Liver (tissue), 9 donors: ENCODE measurements around the gene GCC2. TPM values are rescaled to one million over a fixed set of nuclear protein-coding genes. Genes with fewer than 3 reads are reported as not detected.

ENCODE experiments used
- DNase-seq: peaks from one replicate; pipeline ENCODE4 v3.0.0-alpha.2; 2017; ENCODE audit warnings: low spot score
- H3K27ac ChIP-seq, 2 donors: one replicate each; pipeline ENCODE4 v1.7.0; 2013; ENCODE audit warnings: inconsistent platforms in 2 of 2, low read length in 2 of 2, control low read depth in 1 of 2, low read depth in 1 of 2, mild to moderate bottlenecking in 1 of 2
- H3K27me3 ChIP-seq, 4 donors: one replicate each; pipeline versions ENCODE4 v1.6.1 to v1.7.0; 2013; ENCODE audit warnings: low read length in 3 of 4, inconsistent platforms in 1 of 4, mild to moderate bottlenecking in 1 of 4, moderate library complexity in 1 of 4; ENCODE audit not compliant: control insufficient read depth in 4 of 4, insufficient read depth in 4 of 4
- H3K36me3 ChIP-seq, 4 donors: one replicate each; pipeline versions ENCODE4 v1.6.1 to v1.7.0; 2013; ENCODE audit warnings: low read length in 3 of 4, mild to moderate bottlenecking in 3 of 4, low read depth in 1 of 4, moderate library complexity in 1 of 4; ENCODE audit not compliant: control insufficient read depth in 4 of 4, insufficient read depth in 3 of 4
- H3K4me1 ChIP-seq, 4 donors: one replicate each; pipeline versions ENCODE4 v1.6.1 to v1.7.0; 2013; ENCODE audit warnings: low read length in 3 of 4, mild to moderate bottlenecking in 3 of 4, moderate library complexity in 1 of 4; ENCODE audit not compliant: control insufficient read depth in 4 of 4, insufficient read depth in 4 of 4
- H3K4me3 ChIP-seq, 3 donors: one replicate each; pipeline versions ENCODE4 v1.6.1 to v1.7.0; 2013; ENCODE audit warnings: low read length in 3 of 3, control low read depth in 1 of 3, low read depth in 1 of 3, mild to moderate bottlenecking in 1 of 3
- H3K9ac ChIP-seq, 2 donors: one replicate each; pipeline ENCODE4 v1.7.0; 2013; ENCODE audit warnings: low read length in 2 of 2, mild to moderate bottlenecking in 2 of 2, moderate library complexity in 2 of 2, control low read depth in 1 of 2, low read depth in 1 of 2
- H3K9me3 ChIP-seq, 4 donors: one replicate each; pipeline versions ENCODE4 v1.6.1 to v1.7.0; 2013; ENCODE audit warnings: low read length in 3 of 4; ENCODE audit not compliant: control insufficient read depth in 4 of 4
- CTCF ChIP-seq: fragments of 150-350 bp; IDR thresholded peaks from 2 replicates; pipeline ENCODE4 v1.5.1; 2017; ENCODE audit warnings: improper control_type of control experiment, low read depth, low read length; ENCODE audit not compliant: missing input control
- FOXA1 ChIP-seq: IDR thresholded peaks from 2 replicates; pipeline ENCODE4 v1.6.1; 2016; ENCODE audit warnings: antibody characterized with exemption
- GABPA ChIP-seq, 2 donors: IDR thresholded peaks in 1 of 2; conservative IDR thresholded peaks in 1 of 2; 2 replicates each; pipeline ENCODE4 v1.6.1; 2016; ENCODE audit warnings: antibody characterized with exemption in 2 of 2, mild to moderate bottlenecking in 1 of 2, moderate library complexity in 1 of 2
- HNF4A ChIP-seq, 2 donors: conservative IDR thresholded peaks; 2 replicates each; pipeline ENCODE4 v1.6.1; 2016; ENCODE audit warnings: antibody characterized with exemption in 2 of 2, mild to moderate bottlenecking in 2 of 2
- HNF4G ChIP-seq: IDR thresholded peaks from 2 replicates; pipeline ENCODE4 v1.6.1; 2016; ENCODE audit warnings: antibody characterized with exemption
- NR2F2 ChIP-seq: IDR thresholded peaks from 2 replicates; pipeline ENCODE4 v1.6.1; 2016; ENCODE audit warnings: antibody characterized with exemption
- REST ChIP-seq: IDR thresholded peaks from 2 replicates; pipeline ENCODE4 v1.6.1; 2016; ENCODE audit warnings: antibody characterized with exemption, mild to moderate bottlenecking
- RXRA ChIP-seq, 2 donors: IDR thresholded peaks; 2 replicates each; pipeline ENCODE4 v1.6.1; 2017 to 2018; ENCODE audit warnings: antibody characterized with exemption in 2 of 2, mild to moderate bottlenecking in 1 of 2
- SP1 ChIP-seq: IDR thresholded peaks from 2 replicates; pipeline ENCODE4 v1.6.1; 2018; ENCODE audit warnings: antibody characterized with exemption, mild to moderate bottlenecking
- TAF1 ChIP-seq: conservative IDR thresholded peaks from 2 replicates; pipeline ENCODE4 v1.6.1; 2016; ENCODE audit warnings: antibody characterized with exemption, mild to moderate bottlenecking
- YY1 ChIP-seq: IDR thresholded peaks from 2 replicates; pipeline ENCODE4 v1.6.1; 2016; ENCODE audit warnings: antibody characterized with exemption, mild to moderate bottlenecking
- WGBS: extraction: QIAGEN DNeasy Blood & Tissue Kit; methylation state at CpG from one replicate; pipeline ENCODE4 v1.1.7; 2013; 5-methylcytosine and 5-hydroxymethylcytosine counted together
- polyA plus RNA-seq, 2 donors: library from polyadenylated mRNA; stranded (reverse) in 1 of 2; unstranded in 1 of 2; fragments of 200-250 nt in 1 of 2; fragments of >200 nt in 1 of 2; fragmentation: Nextera tagmentation in 1 of 2; extraction: Ambion mirVana in 1 of 2; gene quantifications; one replicate each; pipeline versions ENCODE4 v1.2.1 to v1.2.3, GENCODE V29; 2013 to 2015
- total RNA-seq, 2 donors: library from RNA; depleted of rRNA; stranded (reverse); fragments of >200 nt; gene quantifications; one replicate each; pipeline ENCODE4 v1.2.3, GENCODE V29; 2014
- TF ChIP-seq, protein P1 (sequence below): IDR thresholded peaks from 2 replicates; pipeline ENCODE4 v1.6.1; 2016; ENCODE audit warnings: antibody characterized with exemption
- donor health status: healthy.
- donor health status: healthy.
- donor health status: healthy.
- donor health status: healthy.
- donor health status: healthy.

Gene GCC2
- total and polyA plus RNA-seq, 4 donors, result 4.8 to 26.1 (median 19.9) TPM

DNA sequence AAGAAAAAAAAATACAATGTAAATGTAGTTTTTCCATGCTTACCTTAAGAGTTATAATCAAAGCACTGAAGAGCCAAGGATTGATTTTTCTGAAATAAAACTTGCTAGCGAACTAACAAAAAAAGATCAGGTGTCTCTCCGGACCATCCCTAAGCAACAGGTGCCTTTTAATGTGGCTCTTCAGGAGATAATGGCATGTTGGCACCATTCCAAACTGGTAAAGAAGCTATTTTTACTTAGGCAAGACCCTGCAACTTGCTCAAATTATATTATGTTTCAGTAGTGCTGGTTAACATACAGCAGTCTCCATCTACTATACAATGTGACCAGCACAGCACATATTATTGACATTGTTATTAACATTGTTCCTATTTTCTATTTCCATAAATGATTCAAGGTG, 2.3 kb upstream of the GCC2 start (continued):
- TF ChIP-seq REST (no peak), YY1 (no peak), HNF4G (no peak), FOXA1 (no peak), SP1 (no peak), HNF4A (conservative IDR thresholded peaks at IDR 0.05) (no peak), NR2F2 (no peak)
- TF ChIP-seq, protein P1, sequence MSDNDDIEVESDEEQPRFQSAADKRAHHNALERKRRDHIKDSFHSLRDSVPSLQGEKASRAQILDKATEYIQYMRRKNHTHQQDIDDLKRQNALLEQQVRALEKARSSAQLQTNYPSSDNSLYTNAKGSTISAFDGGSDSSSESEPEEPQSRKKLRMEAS, result no peak

DNA sequence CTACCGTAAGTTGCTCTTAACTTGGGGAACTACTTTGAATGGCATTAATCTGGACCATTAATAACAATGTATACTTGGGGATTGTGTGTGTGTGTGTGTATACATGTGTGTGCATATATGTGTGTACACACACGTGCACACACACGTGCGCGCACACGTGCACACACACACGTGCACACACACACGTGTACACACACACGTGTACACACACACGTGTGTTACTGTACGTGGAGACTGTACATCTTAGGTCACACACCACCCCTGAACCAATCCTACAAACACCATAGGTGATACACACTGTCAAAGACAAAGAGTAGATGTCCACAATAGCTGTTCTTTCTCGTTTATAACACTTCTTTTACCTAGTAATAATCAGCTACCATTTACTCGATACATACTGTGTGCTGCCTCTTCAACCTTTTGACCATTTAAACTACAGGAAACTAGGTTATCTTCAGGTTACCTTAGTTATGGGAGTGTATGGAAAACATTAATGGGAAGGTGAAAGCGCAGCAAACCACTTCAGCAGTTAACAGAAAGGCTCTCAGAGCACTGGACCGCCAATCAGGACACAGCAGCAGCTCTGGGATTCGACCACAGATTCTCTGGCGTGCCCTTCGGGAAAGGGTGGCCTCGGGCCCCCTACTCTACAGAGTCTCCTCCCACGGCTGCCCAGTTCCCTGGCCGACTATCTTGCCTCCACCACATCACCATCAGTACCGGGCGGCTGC, 894 bp upstream of the GCC2 start:
- Histone ChIP-seq H3K9ac (peak overlapping the region; percentile 51 to 56), H3K27me3 (no peaks in the 10 kb centered on the region), H3K36me3 (peaks cover 0 to 4% (median 3%) of the 10 kb centered on the region in 4 donors), H3K4me3 (peak overlapping the region; percentile 77 to 90 (median 86)), H3K4me1 (peaks cover 2 to 15% (median 13%) of the 10 kb centered on the region in 4 donors), H3K27ac (peak overlapping the region; percentile 86 to 88), H3K9me3 (no peaks in the 10 kb centered on the region)
- WGBS, result 40% methylated on average over 23 of the region's 23 CpGs
- TF ChIP-seq FOXA1, result no peak
- no peak for DNase-seq

GRCh38 chr2:108449410-108450130, 564 bp downstream of the GCC2 start:
- no peaks in the 10 kb centered on the region for H3K27me3 ChIP-seq
- WGBS, result under 1% methylated on average over 20 of the region's 20 CpGs

GRCh38 chr2:108450863-108451262, 1.9 kb downstream of the GCC2 start:
- DNase-seq, result no peak
- H3K9me3 ChIP-seq, result no peaks in the 10 kb centered on the region
- no peaks in the 10 kb centered on the region for H3K27me3 ChIP-seq
- peaks cover 0 to 23% (median 20%) of the 10 kb centered on the region in 4 donors for H3K36me3 ChIP-seq
- no peak overlapping the region for H3K4me3 ChIP-seq
- no peak overlapping the region for H3K9ac ChIP-seq
- peaks cover 2 to 15% (median 13%) of the 10 kb centered on the region in 4 donors for H3K4me1 ChIP-seq
- no peak overlapping the region for H3K27ac ChIP-seq
- WGBS, result 93% methylated on average over 3 of the region's 3 CpGs
- TF ChIP-seq REST (no peak), CTCF (no peak), TAF1 (no peak), HNF4G (no peak), RXRA (IDR thresholded peaks at IDR 0.05) (no peak), HNF4A (conservative IDR thresholded peaks at IDR 0.05) (no peak), GABPA (IDR thresholded peaks at IDR 0.05 in 1 of 2, conservative IDR thresholded peaks at IDR 0.05 in 1 of 2) (no peak)

More at GRCh38 chr2:108449410-108450130, 564 bp downstream of the GCC2 start:
- Histone ChIP-seq H3K27ac (peak overlapping the region; percentile 86 to 88), H3K4me1 (peaks cover 2 to 15% (median 13%) of the 10 kb centered on the region in 4 donors), H3K36me3 (peaks cover 0 to 15% (median 10%) of the 10 kb centered on the region in 4 donors), H3K9me3 (no peaks in the 10 kb centered on the region), H3K9ac (peak overlapping the region; percentile 67 to 87), H3K4me3 (peak overlapping the region; percentile 77 to 90 (median 86))
- peak in 1 of 2 donors; percentile 25 for TF ChIP-seq GABPA (IDR thresholded peaks at IDR 0.05 in 1 of 2, conservative IDR thresholded peaks at IDR 0.05 in 1 of 2)
- peak; percentile 58 for TF ChIP-seq YY1
- TF ChIP-seq, protein P1, result no peak
- DNase-seq, result no peak
